ENCODE measurements around the gene CTDSPL.

CTDSPL gene

DNA sequence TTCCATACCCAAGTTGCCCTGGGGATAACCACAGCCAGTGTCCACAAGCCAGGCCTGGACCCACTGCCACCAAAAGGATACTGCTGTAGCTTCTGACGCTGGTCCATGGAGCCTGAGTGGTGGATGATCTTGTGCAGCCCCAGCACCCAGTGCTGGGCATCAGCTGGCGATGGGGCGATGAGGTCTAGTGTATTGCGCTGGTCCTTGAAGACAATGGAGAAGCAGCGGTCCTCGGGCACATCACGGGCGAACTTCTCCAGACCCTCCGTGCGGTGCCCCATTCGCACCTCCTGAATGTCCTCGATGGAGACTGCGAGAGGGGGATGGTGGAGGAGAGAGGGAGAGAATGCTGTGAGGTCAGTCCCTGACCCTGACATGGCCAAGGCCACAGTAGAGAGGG, 154.7 kb downstream of the CTDSPL start:
- TF ChIP-seq, protein P1, sequence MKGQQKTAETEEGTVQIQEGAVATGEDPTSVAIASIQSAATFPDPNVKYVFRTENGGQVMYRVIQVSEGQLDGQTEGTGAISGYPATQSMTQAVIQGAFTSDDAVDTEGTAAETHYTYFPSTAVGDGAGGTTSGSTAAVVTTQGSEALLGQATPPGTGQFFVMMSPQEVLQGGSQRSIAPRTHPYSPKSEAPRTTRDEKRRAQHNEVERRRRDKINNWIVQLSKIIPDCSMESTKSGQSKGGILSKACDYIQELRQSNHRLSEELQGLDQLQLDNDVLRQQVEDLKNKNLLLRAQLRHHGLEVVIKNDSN (IDR thresholded peaks at IDR 0.05) = no peak
- TF ChIP-seq TEAD4 (IDR thresholded peaks at IDR 0.05) (no peak), RAD21 (IDR thresholded peaks at IDR 0.05; ENCODE audit: low read depth) (no peak), EP300 (IDR thresholded peaks at IDR 0.05; ENCODE audit: borderline replicate concordance) (no peak), TCF12 (IDR thresholded peaks at IDR 0.05; ENCODE audit: low read depth) (no peak), YY1 (IDR thresholded peaks at IDR 0.05; ENCODE audit: low read depth) (no peak), ZBTB7A (IDR thresholded peaks at IDR 0.05; ENCODE audit: low read depth) (no peak)
- TF ChIP-seq, protein P2, sequence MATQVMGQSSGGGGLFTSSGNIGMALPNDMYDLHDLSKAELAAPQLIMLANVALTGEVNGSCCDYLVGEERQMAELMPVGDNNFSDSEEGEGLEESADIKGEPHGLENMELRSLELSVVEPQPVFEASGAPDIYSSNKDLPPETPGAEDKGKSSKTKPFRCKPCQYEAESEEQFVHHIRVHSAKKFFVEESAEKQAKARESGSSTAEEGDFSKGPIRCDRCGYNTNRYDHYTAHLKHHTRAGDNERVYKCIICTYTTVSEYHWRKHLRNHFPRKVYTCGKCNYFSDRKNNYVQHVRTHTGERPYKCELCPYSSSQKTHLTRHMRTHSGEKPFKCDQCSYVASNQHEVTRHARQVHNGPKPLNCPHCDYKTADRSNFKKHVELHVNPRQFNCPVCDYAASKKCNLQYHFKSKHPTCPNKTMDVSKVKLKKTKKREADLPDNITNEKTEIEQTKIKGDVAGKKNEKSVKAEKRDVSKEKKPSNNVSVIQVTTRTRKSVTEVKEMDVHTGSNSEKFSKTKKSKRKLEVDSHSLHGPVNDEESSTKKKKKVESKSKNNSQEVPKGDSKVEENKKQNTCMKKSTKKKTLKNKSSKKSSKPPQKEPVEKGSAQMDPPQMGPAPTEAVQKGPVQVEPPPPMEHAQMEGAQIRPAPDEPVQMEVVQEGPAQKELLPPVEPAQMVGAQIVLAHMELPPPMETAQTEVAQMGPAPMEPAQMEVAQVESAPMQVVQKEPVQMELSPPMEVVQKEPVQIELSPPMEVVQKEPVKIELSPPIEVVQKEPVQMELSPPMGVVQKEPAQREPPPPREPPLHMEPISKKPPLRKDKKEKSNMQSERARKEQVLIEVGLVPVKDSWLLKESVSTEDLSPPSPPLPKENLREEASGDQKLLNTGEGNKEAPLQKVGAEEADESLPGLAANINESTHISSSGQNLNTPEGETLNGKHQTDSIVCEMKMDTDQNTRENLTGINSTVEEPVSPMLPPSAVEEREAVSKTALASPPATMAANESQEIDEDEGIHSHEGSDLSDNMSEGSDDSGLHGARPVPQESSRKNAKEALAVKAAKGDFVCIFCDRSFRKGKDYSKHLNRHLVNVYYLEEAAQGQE (IDR thresholded peaks at IDR 0.05; ENCODE audit: low read depth) = no peak
- TF ChIP-seq, protein P3, sequence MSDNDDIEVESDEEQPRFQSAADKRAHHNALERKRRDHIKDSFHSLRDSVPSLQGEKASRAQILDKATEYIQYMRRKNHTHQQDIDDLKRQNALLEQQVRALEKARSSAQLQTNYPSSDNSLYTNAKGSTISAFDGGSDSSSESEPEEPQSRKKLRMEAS (IDR thresholded peaks at IDR 0.05) = no peak

DNA sequence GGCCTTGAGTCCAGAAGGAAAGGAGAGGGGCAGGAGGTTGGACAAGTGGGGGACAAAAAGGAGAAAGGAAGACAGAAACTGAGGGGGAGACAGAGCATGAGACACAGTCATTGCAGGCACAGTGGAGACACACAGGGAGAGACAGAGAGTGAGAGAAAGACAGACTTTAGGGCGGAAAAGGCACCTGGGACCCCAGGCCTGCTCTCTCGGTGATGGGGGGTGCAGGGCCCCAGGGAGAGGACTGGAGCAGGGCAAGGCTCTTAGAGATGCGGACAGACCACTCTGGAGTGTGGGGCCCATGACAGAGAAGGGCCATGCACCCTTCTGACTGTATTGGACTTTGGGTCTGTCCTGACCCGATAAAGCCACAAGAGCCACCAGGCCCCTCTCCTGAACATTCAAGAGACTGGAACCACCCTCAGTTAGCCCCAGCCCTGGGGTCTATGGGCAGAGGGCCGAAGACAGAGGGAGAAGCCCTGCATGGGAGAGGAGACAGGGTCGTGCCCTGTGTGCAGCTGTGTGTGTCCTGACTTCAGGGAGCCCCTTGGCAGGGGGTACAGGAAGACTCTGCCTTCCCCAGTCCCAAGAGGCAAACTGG, 155.3 kb downstream of the CTDSPL start:
- TF ChIP-seq EGR1 (IDR thresholded peaks at IDR 0.05) = no peak
- TF ChIP-seq, protein P1 (IDR thresholded peaks at IDR 0.05) = no peak
- TF ChIP-seq CREB1 (IDR thresholded peaks at IDR 0.05; ENCODE audit: low read depth) = no peak
- TF ChIP-seq CEBPB (IDR thresholded peaks at IDR 0.05) = no peak
- TF ChIP-seq FOXM1 (IDR thresholded peaks at IDR 0.05; ENCODE audit: borderline replicate concordance, low read depth) = no peak
- TF ChIP-seq, protein P3 (IDR thresholded peaks at IDR 0.05) = no peak
- TF ChIP-seq EP300 (IDR thresholded peaks at IDR 0.05; ENCODE audit: borderline replicate concordance) = no peak

DNA sequence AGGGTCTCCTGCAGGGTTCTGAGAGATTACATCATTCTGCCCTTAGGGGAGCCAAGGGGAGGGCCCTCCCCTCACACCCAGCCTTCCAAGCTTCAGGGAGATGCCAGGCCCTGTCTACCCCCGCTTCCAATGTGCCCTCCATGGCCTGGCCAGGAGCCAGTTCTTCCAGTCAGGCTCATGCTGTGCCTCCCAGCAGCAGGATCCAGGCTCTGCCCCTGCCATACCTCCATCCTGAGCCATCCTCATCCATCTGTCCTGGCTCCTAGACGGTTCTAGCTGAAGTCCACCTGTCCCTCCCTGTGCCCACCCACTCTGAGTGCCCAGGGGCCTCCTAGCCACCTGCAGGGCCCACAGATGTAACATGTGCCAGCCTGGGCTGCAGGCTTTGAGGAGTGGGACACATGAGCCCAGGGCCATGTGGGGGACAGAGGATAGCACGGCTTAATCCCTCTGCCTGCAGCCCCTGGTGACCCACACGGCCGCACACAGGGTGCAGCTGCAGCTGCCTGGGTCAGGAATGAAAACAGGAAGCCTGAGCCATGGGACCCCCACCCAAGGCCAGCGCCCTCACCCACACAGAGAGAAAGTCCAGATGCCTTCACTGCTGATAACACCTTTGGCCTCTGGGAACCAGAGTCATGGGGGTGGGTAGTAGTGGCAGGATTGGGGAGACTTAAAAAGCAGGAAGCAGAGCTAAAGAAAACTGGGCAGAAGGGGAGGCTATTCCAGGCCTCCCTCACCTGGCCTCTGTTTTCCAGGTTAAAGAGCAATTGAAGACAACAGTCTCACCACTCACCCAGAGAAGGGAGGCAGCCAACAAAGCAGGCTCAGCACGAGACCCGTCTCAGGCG, 156.0 kb downstream of the CTDSPL start:
- TF ChIP-seq FOXM1 (IDR thresholded peaks at IDR 0.05; ENCODE audit: borderline replicate concordance, low read depth) = no peak
- no peak for TF ChIP-seq EP300 (IDR thresholded peaks at IDR 0.05; ENCODE audit: borderline replicate concordance)
- TF ChIP-seq TAF1 (IDR thresholded peaks at IDR 0.05; ENCODE audit: low read depth) = no peak
- TF ChIP-seq ZBTB7A (IDR thresholded peaks at IDR 0.05; ENCODE audit: low read depth) = no peak

DNA sequence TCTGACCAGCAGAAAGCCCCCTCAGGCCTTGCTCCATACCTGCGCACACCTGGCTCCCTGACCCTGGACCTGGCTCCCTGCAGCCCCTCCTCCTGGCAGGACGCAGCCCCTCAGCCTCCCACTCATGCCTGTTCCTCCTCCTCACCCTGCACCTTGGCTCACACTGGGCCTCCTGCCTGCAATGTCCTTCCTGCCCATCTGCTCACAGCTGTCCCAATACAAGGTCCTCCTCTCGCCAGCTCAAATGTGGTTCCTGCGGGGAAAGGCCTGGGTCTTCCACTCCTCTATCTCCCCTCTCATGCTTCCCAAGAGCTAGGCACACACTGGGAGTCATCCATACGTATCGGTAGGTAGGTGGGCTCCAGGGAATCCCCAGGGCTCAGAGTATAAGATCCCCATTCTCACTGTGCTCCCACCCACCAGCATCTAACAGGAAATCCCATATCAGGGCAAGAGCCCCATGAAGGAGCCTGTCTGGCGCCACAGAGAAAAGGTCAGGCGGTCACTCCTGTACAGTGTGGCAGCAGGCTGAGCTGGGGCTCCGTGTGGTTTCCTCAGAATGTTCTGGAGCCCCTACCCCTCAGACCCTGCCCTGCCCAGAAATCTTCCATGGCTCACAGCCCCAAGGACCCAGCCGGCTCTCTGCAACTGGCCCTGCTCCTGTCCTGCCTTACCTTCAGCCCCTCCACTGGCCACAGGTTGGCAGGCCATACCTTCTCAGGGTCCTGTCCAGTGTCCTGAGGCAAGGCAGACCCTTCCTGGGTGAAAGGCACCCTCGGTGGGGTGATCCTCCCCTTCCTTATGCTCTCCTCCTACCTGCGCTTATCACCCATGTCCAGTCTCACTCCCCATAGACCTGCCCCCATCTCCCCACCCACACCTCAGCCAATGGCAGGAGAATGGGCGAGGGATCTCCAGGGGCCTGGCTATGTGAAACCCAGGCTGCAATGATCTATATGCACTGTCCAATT, 156.9 kb downstream of the CTDSPL start:
- no peak for TF ChIP-seq TCF12 (IDR thresholded peaks at IDR 0.05; ENCODE audit: low read depth)
- no peak for TF ChIP-seq YY1 (IDR thresholded peaks at IDR 0.05; ENCODE audit: low read depth)
- TF ChIP-seq TEAD4 (IDR thresholded peaks at IDR 0.05) = no peak
- TF ChIP-seq ZBTB7A (IDR thresholded peaks at IDR 0.05; ENCODE audit: low read depth) = no peak
- TF ChIP-seq, protein P3 (IDR thresholded peaks at IDR 0.05) = no peak
- no peak for TF ChIP-seq CEBPB (IDR thresholded peaks at IDR 0.05)
- TF ChIP-seq, protein P1 (IDR thresholded peaks at IDR 0.05) = no peak
- TF ChIP-seq FOXM1 (IDR thresholded peaks at IDR 0.05; ENCODE audit: borderline replicate concordance, low read depth) = no peak
- TF ChIP-seq, protein P2 (IDR thresholded peaks at IDR 0.05; ENCODE audit: low read depth) = no peak
- TF ChIP-seq TAF1 (IDR thresholded peaks at IDR 0.05; ENCODE audit: low read depth) = no peak
- TF ChIP-seq RAD21 (IDR thresholded peaks at IDR 0.05; ENCODE audit: low read depth) = no peak
- TF ChIP-seq EGR1 (IDR thresholded peaks at IDR 0.05) = no peak
- TF ChIP-seq NFIC (IDR thresholded peaks at IDR 0.05) = no peak
